Hindlimb muscle (tissue), 1 donor: Measurements from ENCODE around the gene OR14A2. TPM values are rescaled to one million over a fixed set of nuclear protein-coding genes. Genes with fewer than 3 reads are reported as not detected.

Experiments
- polyA plus RNA-seq: library from polyadenylated mRNA; unstranded; fragments of 120-200 nt; gene quantifications from one replicate; pipeline ENCODE4 v1.2.1, GENCODE V29; 2013; ENCODE audit not compliant: insufficient read length

OR14A2 gene
- polyA plus RNA-seq, 1 donor: not detected

Other genes with a start within 250 kb of the OR14A2 start
- gene OR2C3, start 211.7 kb downstream of the OR14A2 start, polyA plus RNA-seq: 0.28 TPM
- 0.15 TPM for gene GCSAML, start 199.0 kb downstream of the OR14A2 start, polyA plus RNA-seq
- gene OR2G2, start 159.8 kb downstream of the OR14A2 start, polyA plus RNA-seq: not detected
- not detected for gene OR2G3, start 142.6 kb downstream of the OR14A2 start, polyA plus RNA-seq
- gene OR13G1, start 68.4 kb downstream of the OR14A2 start, polyA plus RNA-seq: not detected
- gene OR6F1, start 31.5 kb downstream of the OR14A2 start, polyA plus RNA-seq: not detected
- not detected for gene OR14K1, start 9.5 kb downstream of the OR14A2 start, polyA plus RNA-seq
- gene OR1C1, start 12.4 kb upstream of the OR14A2 start, polyA plus RNA-seq: not detected
- not detected for gene OR14A16, start 76.0 kb upstream of the OR14A2 start, polyA plus RNA-seq
- not detected for gene OR11L1, start 93.8 kb upstream of the OR14A2 start, polyA plus RNA-seq
- gene TRIM58, start 109.0 kb upstream of the OR14A2 start, polyA plus RNA-seq: 1.3 TPM
- gene OR2W3, start 147.4 kb upstream of the OR14A2 start, polyA plus RNA-seq: 0.56 TPM
- not detected for gene OR2T8, start 172.1 kb upstream of the OR14A2 start, polyA plus RNA-seq
- gene OR2AJ1, start 176.7 kb upstream of the OR14A2 start, polyA plus RNA-seq: not detected
- not detected for gene OR2L8, start 200.7 kb upstream of the OR14A2 start, polyA plus RNA-seq
- not detected for gene OR2AK2, start 217.1 kb upstream of the OR14A2 start, polyA plus RNA-seq